B cell (primary cell): ENCODE results near the gene OR1Q1.

Experiments used
- EZH2 ChIP-seq: IDR thresholded peaks from 2 replicates; pipeline ENCODE4 v1.6.1; 2012; ENCODE audit warnings: borderline replicate concordance, low read depth, mild to moderate bottlenecking, moderate library complexity, low read length; ENCODE audit not compliant: insufficient read depth, poor library complexity, severe bottlenecking
- TF ChIP-seq, protein P1 (sequence below): fragments of 200-600 bp; IDR thresholded peaks from one replicate; pipeline ENCODE4 v1.8.0; 2022; ENCODE audit warnings: antibody characterized with exemption, mild to moderate bottlenecking

DNA sequence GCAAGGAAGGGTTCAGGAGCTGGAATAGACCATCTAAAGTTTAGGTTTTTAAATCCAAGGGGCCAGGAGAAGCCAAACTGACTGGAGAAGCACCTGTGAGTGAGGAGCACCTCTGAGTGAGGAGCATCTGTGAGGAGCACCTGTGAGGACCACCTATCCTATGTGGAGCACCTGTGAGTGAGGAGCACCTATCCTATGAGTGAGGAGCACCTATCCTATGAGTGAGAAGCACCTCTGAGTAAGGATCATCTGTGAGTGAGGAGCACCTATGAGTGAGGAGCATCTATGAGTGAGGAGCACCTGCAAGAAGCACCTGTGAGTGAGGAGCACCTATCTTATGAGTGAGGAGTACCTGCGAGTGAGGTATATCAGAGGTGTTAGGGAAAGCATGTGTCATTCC lies 8.0 kb upstream of the OR1Q1 start:
- no peak for TF ChIP-seq EZH2
- TF ChIP-seq, protein P1, sequence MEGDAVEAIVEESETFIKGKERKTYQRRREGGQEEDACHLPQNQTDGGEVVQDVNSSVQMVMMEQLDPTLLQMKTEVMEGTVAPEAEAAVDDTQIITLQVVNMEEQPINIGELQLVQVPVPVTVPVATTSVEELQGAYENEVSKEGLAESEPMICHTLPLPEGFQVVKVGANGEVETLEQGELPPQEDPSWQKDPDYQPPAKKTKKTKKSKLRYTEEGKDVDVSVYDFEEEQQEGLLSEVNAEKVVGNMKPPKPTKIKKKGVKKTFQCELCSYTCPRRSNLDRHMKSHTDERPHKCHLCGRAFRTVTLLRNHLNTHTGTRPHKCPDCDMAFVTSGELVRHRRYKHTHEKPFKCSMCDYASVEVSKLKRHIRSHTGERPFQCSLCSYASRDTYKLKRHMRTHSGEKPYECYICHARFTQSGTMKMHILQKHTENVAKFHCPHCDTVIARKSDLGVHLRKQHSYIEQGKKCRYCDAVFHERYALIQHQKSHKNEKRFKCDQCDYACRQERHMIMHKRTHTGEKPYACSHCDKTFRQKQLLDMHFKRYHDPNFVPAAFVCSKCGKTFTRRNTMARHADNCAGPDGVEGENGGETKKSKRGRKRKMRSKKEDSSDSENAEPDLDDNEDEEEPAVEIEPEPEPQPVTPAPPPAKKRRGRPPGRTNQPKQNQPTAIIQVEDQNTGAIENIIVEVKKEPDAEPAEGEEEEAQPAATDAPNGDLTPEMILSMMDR = no peak
